SK-N-SH (cell line): ENCODE data around the gene ABHD4.

Source experiments
- CHD2 ChIP-seq: fragments of 150-350 bp; IDR thresholded peaks from 2 replicates; pipeline ENCODE4 v1.6.1; 2018; ENCODE audit warnings: low read length; ENCODE audit not compliant: partially characterized antibody
- EP300 ChIP-seq, 2 experiments: IDR thresholded peaks; 2 replicates each; pipeline versions ENCODE4 v1.4.0 to v1.6.1; 2012; ENCODE audit warnings: borderline replicate concordance in 1 of 2, low read depth in 1 of 2, low read length in 1 of 2
- EZH2phosphoT487 ChIP-seq: fragments of 200-600 bp; sonication (generic); IDR thresholded peaks from 2 replicates; pipeline ENCODE4 v1.6.1; 2017; ENCODE audit warnings: low read depth, mixed run types, mild to moderate bottlenecking, antibody characterized with exemption, moderate library complexity, borderline replicate concordance
- POLR2AphosphoS5 ChIP-seq: IDR thresholded peaks from 2 replicates; pipeline ENCODE4 v1.6.1; 2012; ENCODE audit warnings: low read depth, low read length
- RAD21 ChIP-seq: IDR thresholded peaks from 2 replicates; pipeline ENCODE4 v1.6.1; 2012; ENCODE audit warnings: mild to moderate bottlenecking, low read length
- RFX5 ChIP-seq: IDR thresholded peaks from 2 replicates; pipeline ENCODE4 v1.6.1; 2012; ENCODE audit warnings: mild to moderate bottlenecking, improper control_type of control experiment, low read length
- SMC3 ChIP-seq: IDR thresholded peaks from 2 replicates; pipeline ENCODE4 v1.6.1; 2012; ENCODE audit warnings: low read depth, low read length, improper control_type of control experiment
- YY1 ChIP-seq: IDR thresholded peaks from 2 replicates; pipeline ENCODE4 v1.4.0; 2012; ENCODE audit warnings: low read depth, mild to moderate bottlenecking
- TF ChIP-seq, protein P1 (sequence below): fragments of 200-600 bp; sonication (generic); IDR thresholded peaks from 2 replicates; pipeline ENCODE4 v1.6.1; 2017; ENCODE audit warnings: antibody characterized with exemption, mild to moderate bottlenecking, moderate library complexity
- TF ChIP-seq, protein P2 (sequence below): IDR thresholded peaks from 2 replicates; pipeline ENCODE4 v1.4.0; 2012; ENCODE audit warnings: low read depth
- TF ChIP-seq, protein P3 (sequence below): fragments of 150-350 bp; IDR thresholded peaks from 2 replicates; pipeline ENCODE4 v1.6.1; 2017; ENCODE audit warnings: antibody characterized with exemption, low read length, low read depth, borderline replicate concordance
- TF ChIP-seq, protein P4 (sequence below): fragments of 150-350 bp; IDR thresholded peaks from 2 replicates; pipeline ENCODE4 v1.6.1; 2016; ENCODE audit warnings: mild to moderate bottlenecking, low read depth, low read length
- TF ChIP-seq, protein P5 (sequence below): IDR thresholded peaks from 2 replicates; pipeline ENCODE4 v1.6.1; 2012; ENCODE audit warnings: mild to moderate bottlenecking, low read depth, low read length, moderate library complexity

DNA sequence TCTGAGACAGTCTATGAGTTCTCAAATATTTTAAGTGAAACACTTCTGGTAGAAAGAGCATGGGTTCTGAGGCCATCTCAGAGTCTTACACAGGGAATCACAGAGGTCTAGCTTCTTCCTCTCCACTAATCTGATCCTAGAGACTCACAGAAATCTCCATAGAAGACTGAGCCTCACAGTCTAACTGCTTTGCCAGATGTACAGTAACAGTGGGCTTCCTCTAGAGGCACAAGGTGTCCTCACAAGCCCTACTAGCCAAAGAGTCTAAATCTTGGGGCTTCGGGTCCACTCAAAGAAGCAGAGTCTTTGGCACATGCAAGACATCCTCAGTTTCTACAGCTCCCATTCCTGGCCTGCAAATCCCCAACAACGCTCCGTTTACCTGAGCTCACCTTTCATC, 32.0 kb downstream of the ABHD4 start:
- TF ChIP-seq, protein P1, sequence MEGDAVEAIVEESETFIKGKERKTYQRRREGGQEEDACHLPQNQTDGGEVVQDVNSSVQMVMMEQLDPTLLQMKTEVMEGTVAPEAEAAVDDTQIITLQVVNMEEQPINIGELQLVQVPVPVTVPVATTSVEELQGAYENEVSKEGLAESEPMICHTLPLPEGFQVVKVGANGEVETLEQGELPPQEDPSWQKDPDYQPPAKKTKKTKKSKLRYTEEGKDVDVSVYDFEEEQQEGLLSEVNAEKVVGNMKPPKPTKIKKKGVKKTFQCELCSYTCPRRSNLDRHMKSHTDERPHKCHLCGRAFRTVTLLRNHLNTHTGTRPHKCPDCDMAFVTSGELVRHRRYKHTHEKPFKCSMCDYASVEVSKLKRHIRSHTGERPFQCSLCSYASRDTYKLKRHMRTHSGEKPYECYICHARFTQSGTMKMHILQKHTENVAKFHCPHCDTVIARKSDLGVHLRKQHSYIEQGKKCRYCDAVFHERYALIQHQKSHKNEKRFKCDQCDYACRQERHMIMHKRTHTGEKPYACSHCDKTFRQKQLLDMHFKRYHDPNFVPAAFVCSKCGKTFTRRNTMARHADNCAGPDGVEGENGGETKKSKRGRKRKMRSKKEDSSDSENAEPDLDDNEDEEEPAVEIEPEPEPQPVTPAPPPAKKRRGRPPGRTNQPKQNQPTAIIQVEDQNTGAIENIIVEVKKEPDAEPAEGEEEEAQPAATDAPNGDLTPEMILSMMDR, result no peak
- TF ChIP-seq EZH2phosphoT487 (no peak), YY1 (no peak), POLR2AphosphoS5 (no peak), CHD2 (no peak), RFX5 (no peak), SMC3 (no peak), RAD21 (no peak), EP300 (IDR thresholded peaks at IDR 0.05; ENCODE audit: borderline replicate concordance in 1 of 2, low read depth in 1 of 2, low read length in 1 of 2) (no peak)
- TF ChIP-seq, protein P2, sequence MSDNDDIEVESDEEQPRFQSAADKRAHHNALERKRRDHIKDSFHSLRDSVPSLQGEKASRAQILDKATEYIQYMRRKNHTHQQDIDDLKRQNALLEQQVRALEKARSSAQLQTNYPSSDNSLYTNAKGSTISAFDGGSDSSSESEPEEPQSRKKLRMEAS, result no peak
- TF ChIP-seq, protein P3, sequence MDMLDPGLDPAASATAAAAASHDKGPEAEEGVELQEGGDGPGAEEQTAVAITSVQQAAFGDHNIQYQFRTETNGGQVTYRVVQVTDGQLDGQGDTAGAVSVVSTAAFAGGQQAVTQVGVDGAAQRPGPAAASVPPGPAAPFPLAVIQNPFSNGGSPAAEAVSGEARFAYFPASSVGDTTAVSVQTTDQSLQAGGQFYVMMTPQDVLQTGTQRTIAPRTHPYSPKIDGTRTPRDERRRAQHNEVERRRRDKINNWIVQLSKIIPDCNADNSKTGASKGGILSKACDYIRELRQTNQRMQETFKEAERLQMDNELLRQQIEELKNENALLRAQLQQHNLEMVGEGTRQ, result no peak
- TF ChIP-seq, protein P4, sequence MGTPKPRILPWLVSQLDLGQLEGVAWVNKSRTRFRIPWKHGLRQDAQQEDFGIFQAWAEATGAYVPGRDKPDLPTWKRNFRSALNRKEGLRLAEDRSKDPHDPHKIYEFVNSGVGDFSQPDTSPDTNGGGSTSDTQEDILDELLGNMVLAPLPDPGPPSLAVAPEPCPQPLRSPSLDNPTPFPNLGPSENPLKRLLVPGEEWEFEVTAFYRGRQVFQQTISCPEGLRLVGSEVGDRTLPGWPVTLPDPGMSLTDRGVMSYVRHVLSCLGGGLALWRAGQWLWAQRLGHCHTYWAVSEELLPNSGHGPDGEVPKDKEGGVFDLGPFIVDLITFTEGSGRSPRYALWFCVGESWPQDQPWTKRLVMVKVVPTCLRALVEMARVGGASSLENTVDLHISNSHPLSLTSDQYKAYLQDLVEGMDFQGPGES, result no peak
- TF ChIP-seq, protein P5, sequence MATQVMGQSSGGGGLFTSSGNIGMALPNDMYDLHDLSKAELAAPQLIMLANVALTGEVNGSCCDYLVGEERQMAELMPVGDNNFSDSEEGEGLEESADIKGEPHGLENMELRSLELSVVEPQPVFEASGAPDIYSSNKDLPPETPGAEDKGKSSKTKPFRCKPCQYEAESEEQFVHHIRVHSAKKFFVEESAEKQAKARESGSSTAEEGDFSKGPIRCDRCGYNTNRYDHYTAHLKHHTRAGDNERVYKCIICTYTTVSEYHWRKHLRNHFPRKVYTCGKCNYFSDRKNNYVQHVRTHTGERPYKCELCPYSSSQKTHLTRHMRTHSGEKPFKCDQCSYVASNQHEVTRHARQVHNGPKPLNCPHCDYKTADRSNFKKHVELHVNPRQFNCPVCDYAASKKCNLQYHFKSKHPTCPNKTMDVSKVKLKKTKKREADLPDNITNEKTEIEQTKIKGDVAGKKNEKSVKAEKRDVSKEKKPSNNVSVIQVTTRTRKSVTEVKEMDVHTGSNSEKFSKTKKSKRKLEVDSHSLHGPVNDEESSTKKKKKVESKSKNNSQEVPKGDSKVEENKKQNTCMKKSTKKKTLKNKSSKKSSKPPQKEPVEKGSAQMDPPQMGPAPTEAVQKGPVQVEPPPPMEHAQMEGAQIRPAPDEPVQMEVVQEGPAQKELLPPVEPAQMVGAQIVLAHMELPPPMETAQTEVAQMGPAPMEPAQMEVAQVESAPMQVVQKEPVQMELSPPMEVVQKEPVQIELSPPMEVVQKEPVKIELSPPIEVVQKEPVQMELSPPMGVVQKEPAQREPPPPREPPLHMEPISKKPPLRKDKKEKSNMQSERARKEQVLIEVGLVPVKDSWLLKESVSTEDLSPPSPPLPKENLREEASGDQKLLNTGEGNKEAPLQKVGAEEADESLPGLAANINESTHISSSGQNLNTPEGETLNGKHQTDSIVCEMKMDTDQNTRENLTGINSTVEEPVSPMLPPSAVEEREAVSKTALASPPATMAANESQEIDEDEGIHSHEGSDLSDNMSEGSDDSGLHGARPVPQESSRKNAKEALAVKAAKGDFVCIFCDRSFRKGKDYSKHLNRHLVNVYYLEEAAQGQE, result no peak
